HG03097 (cell line): ENCODE data around the gene CCDC24.

Experiments
- ATAC-seq: cut with Tn5 transposase; IDR thresholded peaks from one replicate; pipeline ENCODE4 v1.9.1; 2021; ENCODE audit not compliant: unreplicated experiment, low FRiP score

CCDC24 gene

GRCh38 chr1:44021156-44021555, 29.8 kb downstream of the CCDC24 start:
- ATAC-seq = no peak

- ATAC-seq = no peak
These were observed 30.4 kb downstream of the CCDC24 start for GRCh38 chr1:44021581-44022321.

- ATAC-seq = no peak
These were observed 32.9 kb downstream of the CCDC24 start for GRCh38 chr1:44024031-44024902.

GRCh38 chr1:44024903-44025525, 33.6 kb downstream of the CCDC24 start:
- no peak for ATAC-seq

GRCh38 chr1:44025816-44026215, 34.4 kb downstream of the CCDC24 start:
- no peak for ATAC-seq

- no peak for ATAC-seq
These were observed 35.9 kb downstream of the CCDC24 start for GRCh38 chr1:44027320-44027719.

- ATAC-seq = peak; percentile 17
These were observed 38.0 kb downstream of the CCDC24 start for GRCh38 chr1:44029260-44029910.

- ATAC-seq = peak; percentile 75
These were observed 38.7 kb downstream of the CCDC24 start for GRCh38 chr1:44029911-44030604.

GRCh38 chr1:44030605-44031251, 39.3 kb downstream of the CCDC24 start:
- peak; percentile 29 for ATAC-seq

- no peak for ATAC-seq
These were observed 40.1 kb downstream of the CCDC24 start, which contains the start of gene SLC6A9 for GRCh38 chr1:44031252-44032169. TSS of gene SLC6A9 (minus strand) at chr1:44031462. CDS start at chr1:44024277, 7,185 bp downstream.

GRCh38 chr1:44032170-44032790, 40.9 kb downstream of the CCDC24 start:
- ATAC-seq = no peak

- no peak for ATAC-seq
These were observed 41.7 kb downstream of the CCDC24 start for GRCh38 chr1:44033041-44033575.

GRCh38 chr1:44033756-44034155, 42.4 kb downstream of the CCDC24 start:
- ATAC-seq = no peak

- ATAC-seq = no peak
These were observed 43.0 kb downstream of the CCDC24 start for GRCh38 chr1:44034423-44034822.

- no peak for ATAC-seq
These were observed 43.7 kb downstream of the CCDC24 start for GRCh38 chr1:44034976-44035716.

GRCh38 chr1:44035726-44036408, 44.5 kb downstream of the CCDC24 start:
- no peak for ATAC-seq
